GM18505 (cell line): Measurements from ENCODE around the gene TMIE.

ENCODE experiments used
- ATAC-seq: cut with Tn5 transposase; IDR thresholded peaks from one replicate; pipeline ENCODE4 v1.9.1; 2021; ENCODE audit not compliant: unreplicated experiment
- POLR2A ChIP-seq: IDR thresholded peaks from 4 replicates; pipeline ENCODE4 v1.6.1; 2011; ENCODE audit warnings: borderline replicate concordance; ENCODE audit not compliant: insufficient read depth, insufficient read length; ENCODE audit errors: extremely low read depth

The TMIE gene

DNA sequence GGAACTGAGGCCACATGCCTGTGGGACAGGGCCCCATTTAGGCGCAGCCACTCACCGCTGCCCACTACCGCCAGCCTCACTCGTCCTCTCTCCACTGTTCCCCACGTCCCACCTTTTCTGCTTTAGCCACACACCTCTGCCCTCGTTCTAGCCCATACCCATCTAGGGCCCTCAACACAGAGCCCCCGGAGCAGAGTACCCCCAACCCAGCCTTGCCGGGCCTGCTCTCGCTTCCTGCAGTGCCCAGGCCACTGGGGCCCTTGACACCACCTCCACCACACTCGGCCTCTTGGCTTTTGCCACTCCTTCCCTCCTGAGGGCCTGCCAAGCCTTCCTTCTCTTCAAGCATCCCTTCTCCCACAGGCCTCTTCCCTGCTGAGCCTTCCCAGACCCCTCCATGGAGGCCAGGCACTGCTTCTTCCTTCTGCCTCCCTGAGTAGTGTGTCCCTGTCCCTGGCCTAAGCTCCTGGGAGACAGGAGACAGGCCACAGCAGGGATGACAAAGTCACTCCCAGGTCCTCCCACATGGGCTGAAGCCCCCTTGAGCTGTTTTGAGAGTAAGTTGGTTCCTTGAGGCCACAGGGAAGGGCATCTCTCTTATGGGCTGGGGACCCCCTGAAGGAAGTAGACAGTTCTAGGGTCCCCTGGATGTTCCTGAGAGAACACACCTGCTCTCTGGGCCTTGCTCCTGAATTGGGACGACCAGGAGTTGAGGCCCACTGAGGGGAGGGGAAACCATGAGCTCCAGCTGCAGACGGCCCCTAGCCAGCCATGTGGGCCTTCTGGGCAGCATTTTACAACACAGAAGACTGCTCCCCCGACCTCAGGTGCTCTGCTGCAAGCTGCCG lies 12.1 kb downstream of the TMIE start:
- no peak for ATAC-seq
- no peak for TF ChIP-seq POLR2A

DNA sequence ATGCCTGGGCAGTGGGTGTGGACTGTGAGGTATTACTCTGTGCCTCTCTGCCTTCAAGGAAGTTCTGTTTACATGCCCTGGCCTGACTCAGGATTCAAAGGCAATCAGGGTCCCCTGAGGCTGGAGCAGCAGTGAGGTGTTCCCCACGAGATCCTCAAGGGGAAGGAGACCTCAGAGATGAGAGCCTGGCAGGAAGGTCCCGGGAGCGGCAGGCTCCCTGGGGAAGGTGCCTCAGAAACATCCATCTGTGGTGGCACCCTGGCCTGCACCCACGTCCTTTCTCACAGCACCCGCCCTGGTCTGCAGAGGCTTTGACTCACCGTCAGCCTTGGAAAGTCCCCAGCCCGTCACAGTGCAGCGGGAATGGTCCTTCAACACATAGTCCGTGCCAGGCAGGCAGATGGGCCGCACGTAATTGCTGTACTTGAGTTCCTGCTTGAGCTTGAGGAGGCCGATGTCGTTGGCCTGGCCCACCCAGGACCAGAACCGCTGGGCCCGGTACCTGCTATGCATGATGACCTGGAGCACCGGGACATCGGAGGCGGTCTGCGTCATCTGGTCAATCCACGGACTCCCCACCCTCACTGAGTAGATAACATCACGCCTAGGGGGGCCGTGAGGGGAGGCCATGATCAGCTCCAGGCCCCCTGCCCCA lies 12.8 kb downstream of the TMIE start:
- ATAC-seq, result no peak
- TF ChIP-seq POLR2A, result no peak

GRCh38 chr3:46714728-46715506 lies 13.7 kb downstream of the TMIE start:
- no peak for TF ChIP-seq POLR2A
- ATAC-seq, result no peak

DNA sequence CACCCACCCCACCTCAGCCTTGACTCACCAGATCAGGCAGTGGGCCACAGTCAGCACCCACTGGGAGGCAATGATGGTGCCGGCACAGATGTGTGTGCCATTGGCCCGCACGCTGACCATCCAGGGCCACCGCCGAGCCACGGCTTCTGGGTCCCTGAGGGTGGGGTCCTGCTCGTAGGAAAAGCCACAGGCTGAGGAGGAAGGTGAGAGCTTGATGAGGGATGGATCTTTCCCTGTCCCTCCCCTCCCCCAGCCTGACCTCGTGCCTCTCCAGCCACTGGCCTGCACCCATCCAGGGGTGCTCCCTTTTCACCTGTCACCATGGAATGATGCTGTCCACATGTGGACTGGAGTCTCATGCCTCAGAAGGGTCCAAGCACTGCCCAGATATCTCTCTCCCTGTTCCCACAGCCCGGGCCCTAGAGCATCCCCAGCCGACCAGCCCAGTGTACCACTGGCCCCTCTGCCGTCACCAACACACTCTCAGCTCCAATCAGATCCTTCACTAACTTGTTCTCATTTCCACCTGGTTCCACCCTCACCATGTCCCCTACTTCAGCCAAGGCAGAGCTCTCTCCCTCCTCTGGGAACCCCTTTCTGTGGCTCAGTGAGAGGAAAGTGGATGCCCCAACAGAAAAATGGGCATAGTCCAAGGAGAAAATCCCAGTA lies 14.4 kb downstream of the TMIE start:
- ATAC-seq, result no peak
- no peak for TF ChIP-seq POLR2A

DNA sequence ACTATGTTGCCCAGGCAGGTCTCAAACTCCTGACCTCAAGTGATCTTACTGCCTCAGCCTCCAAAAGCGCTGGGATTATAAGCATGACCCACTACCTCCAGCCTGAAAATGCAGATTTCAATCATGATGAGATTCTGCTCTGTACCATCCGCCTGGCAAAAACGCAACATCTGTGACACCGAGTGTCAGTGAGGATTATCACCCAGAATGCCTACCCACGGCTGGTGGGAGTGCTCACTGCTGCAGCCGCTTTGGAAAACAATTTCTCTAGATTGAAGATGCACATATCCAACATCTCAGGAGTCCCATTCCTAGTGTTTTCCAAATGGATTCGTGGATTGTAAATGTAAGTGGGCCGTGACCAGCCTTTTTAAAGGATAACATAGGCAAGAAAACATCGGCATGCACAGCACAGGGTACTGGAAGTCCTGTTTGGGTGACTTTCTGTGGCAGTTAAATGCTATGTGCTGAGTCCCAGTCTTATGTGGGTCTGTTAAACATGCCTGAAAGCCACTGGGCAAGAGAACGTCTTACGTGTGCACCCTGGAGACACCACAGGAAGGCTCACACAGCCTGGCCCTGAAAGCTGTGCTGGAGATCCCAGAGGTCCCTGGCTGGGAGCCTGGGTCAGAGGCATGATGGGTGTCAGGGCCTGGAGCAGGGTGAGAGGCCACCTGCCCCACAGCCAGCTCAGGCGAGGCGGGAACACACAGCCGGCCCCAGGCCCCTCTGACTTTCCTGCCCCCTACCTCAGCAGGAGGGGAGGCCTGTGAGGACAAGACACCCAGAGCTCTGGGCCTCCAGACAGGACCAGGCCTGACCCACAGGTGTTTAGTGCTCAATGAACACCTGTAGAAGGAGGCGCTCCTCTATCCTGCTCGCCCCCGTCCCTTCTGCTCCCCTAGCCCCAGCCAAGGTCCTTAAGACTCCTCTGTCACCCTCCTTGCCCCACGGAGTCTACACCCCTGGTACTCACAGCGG lies 15.6 kb downstream of the TMIE start:
- ATAC-seq, result no peak
- TF ChIP-seq POLR2A, result no peak

- no peak for ATAC-seq
These were observed 16.4 kb downstream of the TMIE start, which contains the start of gene PRSS50 for GRCh38 chr3:46717447-46718231. TSS of gene PRSS50 (minus strand) at chr3:46717869. CDS start at chr3:46717824, 45 bp downstream.

GRCh38 chr3:46719044-46719565 lies 17.9 kb downstream of the TMIE start:
- TF ChIP-seq POLR2A, result no peak
- ATAC-seq, result no peak

More at GRCh38 chr3:46717447-46718231, 16.4 kb downstream of the TMIE start, which contains the start of gene PRSS50:
- TF ChIP-seq POLR2A, result no peak

DNA sequence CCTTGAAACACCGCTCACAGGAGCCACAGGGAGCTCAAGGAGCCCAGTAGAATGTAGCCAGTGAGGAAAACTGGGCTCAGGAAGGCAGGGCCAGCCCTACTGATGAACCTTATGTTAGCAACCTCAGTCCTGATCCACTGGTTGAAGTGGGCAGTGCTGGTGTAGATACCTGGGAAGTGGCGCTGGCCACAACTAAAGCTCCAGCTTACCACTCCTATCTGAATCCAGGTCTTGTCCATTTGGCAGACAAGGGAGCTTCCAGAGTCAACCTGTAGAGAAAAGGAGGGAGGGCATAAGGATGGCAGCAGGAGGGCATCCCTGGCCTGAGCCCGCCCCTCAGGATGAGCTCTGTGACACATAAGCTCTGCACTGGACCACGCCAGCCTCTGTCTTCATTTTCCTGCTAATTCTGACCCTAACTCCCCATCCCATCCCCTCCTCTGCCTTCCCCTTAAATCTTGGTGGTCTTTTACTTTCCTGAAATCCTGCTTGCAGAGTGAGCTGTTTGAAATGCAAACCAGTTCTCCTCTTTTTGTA lies 18.6 kb downstream of the TMIE start:
- no peak for TF ChIP-seq POLR2A

DNA sequence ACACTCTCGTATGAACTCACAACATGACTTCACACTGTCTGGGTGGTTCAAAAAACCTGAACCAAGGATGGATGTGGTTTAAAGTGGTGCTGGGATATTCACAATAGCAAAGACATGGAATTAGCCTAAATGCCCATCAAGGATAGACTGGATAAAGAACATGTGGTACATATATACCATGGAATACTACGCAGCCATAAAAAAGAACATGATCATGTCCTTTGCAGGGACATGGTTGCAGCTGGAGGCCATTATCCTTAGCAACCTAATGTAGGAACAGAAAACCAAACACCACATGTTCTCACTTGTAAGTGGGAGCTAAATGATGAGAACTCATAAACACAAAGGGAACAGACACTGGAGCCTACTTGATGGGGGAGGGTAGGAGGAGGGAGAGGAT lies 19.8 kb downstream of the TMIE start:
- TF ChIP-seq POLR2A, result no peak
- ATAC-seq, result no peak

More for the DNA sequence above, 18.6 kb downstream of the TMIE start:
- no peak for ATAC-seq

DNA sequence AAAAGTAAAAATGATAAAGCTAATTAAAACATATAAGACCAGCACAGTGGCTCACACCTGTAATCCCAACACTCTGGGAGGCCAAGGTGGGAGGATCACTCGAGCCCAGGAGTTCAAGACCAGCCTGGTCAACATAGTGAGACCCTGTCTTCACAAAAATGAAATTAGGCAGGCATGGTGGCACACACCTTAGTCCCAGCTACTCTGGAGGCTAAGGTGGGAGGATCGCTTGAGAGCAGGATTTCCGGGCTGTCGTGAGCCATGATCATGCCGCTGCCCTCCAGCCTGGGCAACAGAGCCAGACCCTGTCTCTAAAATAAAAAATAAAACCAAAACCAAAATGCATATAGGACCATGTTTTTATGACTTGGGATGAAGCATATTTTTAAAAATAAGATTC lies 21.3 kb downstream of the TMIE start:
- TF ChIP-seq POLR2A, result no peak
- ATAC-seq, result no peak

GRCh38 chr3:46724424-46724823 lies 23.2 kb downstream of the TMIE start:
- no peak for TF ChIP-seq POLR2A
- no peak for ATAC-seq
